ENCODE data around the gene HNRNPUL1. TPM values are rescaled to one million over a fixed set of nuclear protein-coding genes. Genes with fewer than 3 reads are reported as not detected.

HNRNPUL1 gene
- total RNA-seq, 1 experiment from 2014 or later: 201 TPM

DNA sequence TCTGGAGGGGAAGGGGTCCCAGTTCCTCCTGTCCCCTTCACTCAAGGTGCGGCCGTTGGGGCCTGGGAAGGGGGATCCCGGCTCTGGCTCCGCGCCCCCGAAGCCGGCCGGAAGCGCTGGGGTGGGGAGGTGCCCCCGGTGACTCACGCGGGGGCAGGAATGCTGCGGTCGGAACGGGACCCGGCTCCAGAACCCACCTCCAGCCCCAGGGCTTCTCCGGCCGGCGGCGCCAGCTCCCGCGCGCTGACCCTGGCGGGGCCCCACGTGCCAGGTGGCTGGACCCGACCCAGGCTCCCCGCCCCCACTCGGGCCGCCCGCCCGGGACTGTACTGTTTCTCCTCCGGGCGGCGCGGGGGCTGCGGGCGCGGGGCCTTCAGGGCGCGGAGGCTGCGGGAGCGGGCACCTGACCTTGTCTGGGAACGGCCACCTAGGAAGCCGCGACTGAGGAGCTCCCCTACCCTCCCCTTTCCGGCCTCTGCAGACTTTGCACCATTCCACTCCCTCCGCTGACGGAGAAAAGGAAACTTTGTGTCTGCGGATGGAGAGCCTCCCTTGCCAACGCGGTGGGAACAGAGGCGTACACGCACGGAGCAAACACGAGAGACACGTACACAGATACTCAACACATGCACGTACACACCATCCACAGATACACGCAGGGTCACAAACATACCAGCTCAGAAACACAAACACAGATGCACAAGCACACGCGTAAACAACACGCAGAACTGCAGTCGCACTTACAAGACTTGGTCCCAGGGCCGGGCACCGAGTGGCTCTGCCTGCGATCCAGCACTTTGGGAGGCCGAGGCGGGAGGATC, 37.9 kb upstream of the HNRNPUL1 start:
- Histone ChIP-seq H3K27ac (ENCODE audit: low read depth, low read length) (peak overlapping the region; percentile 98), H3K4me1 (ENCODE audit: control insufficient read depth in 1 of 2, insufficient read depth in 2 of 2, low read length in 2 of 2) (peaks cover 68 to 93% of the 10 kb centered on the region in 2 experiments), H3K36me3 (ENCODE audit: control insufficient read depth in 1 of 2, insufficient read depth in 2 of 2, low read length in 2 of 2) (peaks cover 0 to 17% of the 10 kb centered on the region in 2 experiments; a peak in 1 of 4 replicates), H3K4me2 (ENCODE audit: low read length) (peak overlapping the region; percentile 98), H3K27me3 (ENCODE audit: insufficient read depth, low read length) (no peaks in the 10 kb centered on the region), H2AFZ (ENCODE audit: low read depth, low read length, poor library complexity, severe bottlenecking) (no peak overlapping the region), H3K79me2 (ENCODE audit: insufficient read depth, low read length) (peaks cover 29% of the 10 kb centered on the region; the same call in 1 of the 2 replicates), H3K9me2 (ENCODE audit: insufficient read depth) (no peaks in the 10 kb centered on the region), H3K9ac (ENCODE audit: low read length) (peak overlapping the region; percentile 73), H4K20me1 (ENCODE audit: insufficient read depth) (no peaks in the 10 kb centered on the region), H3K4me3 (replicated peaks in 1 of 2; ENCODE audit: low read depth in 1 of 2, low read length in 2 of 2) (peak overlapping the region; percentile 33 to 50), H3K9me3 (ENCODE audit: control insufficient read depth in 1 of 2, insufficient read depth in 1 of 2, low read depth in 1 of 2, low read length in 2 of 2) (no peaks in the 10 kb centered on the region)
- intact Hi-C loops (cut with micrococcal nuclease): loop anchor here (5.0 kb wide), 1 partner anchor 36 kb away; the partner anchor contains the start of gene HNRNPUL1
- BruUV-seq (replicated peaks): no TSS peak
- TF ChIP-seq EGR1 (IDR thresholded peaks at IDR 0.05; ENCODE audit: low read depth): peak; percentile 90
- TF ChIP-seq CTCF (IDR thresholded peaks at IDR 0.05 in 2 of 3, conservative IDR thresholded peaks at IDR 0.05 in 1 of 3; ENCODE audit: borderline replicate concordance in 1 of 3, insufficient read depth in 1 of 3, low read depth in 2 of 3, low read length in 2 of 3): no peak
- peak; percentile 45 for TF ChIP-seq POLR2AphosphoS5 (IDR thresholded peaks at IDR 0.05; ENCODE audit: low read depth, low read length)
- peak; percentile 24; the same call in 1 of the 2 replicates for TF ChIP-seq ZFX (IDR thresholded peaks at IDR 0.05)
- TF ChIP-seq RAD21 (IDR thresholded peaks at IDR 0.05; ENCODE audit: low read depth): no peak
- TF ChIP-seq POLR2A (IDR thresholded peaks at IDR 0.05; ENCODE audit: borderline replicate concordance, extremely low read depth, insufficient read depth, insufficient read length): no peak
- peak; percentile 73 for TF ChIP-seq FOSL1 (IDR thresholded peaks at IDR 0.05; ENCODE audit: low read depth)
- TF ChIP-seq MAX (IDR thresholded peaks at IDR 0.05): peak; percentile 73; the same call in 1 of the 2 replicates
- TF ChIP-seq TCF7L2 (IDR thresholded peaks at IDR 0.05; ENCODE audit: borderline replicate concordance, extremely low read depth, insufficient read depth, insufficient read length): peak; percentile 67
- no peak for TF ChIP-seq EZH2 (IDR thresholded peaks at IDR 0.05)
- peak; percentile 74 for TF ChIP-seq CBX3 (IDR thresholded peaks at IDR 0.05; ENCODE audit: low read depth)
- ChIA-PET RAD21 (ENCODE audit: low non-redundant PET in 1 of 2, low total read pairs in 2 of 2, uncharacterized antibody in 2 of 2, unreplicated experiment in 2 of 2) (interaction anchor here in 1 of 2 experiments (0.7 kb wide), 1 partner anchor 38 kb away, joined by 3 read pairs; no protein-coding TSS in a partner anchor), CTCF (interaction anchor here (1.2 to 1.3 kb wide), 2 partner anchors 22 to 36 kb away, joined by 4 to 5 read pairs; no protein-coding TSS in a partner anchor), POLR2A (interaction anchor here (1.2 kb wide), 1 partner anchor 37 kb away, joined by 12 read pairs; the partner anchor contains the start of gene HNRNPUL1)
- peak; percentile 68 for ATAC-seq
- DNase-seq (ENCODE audit: low read depth, low spot score): peak; percentile 72

Data from HCT116 (cell line).